LNCAP (cell line): ENCODE data around the gene SOX6.

Source experiments
- CTCF ChIP-seq: fragments of 450-650 bp; IDR thresholded peaks from 2 replicates; pipeline ENCODE4 v1.5.1; 2017; ENCODE audit warnings: mild to moderate bottlenecking

SOX6 gene

GRCh38 chr11:16356057-16356760 is at the start of gene SOX6:
Gene SOX6 (minus strand): TSS chr11:16356546. CDS start chr11:16341248, 15,298 bp downstream.
- no peak for TF ChIP-seq CTCF

- no peak for TF ChIP-seq CTCF
Observed at GRCh38 chr11:16404781-16405285, 48.5 kb upstream of the SOX6 start.

GRCh38 chr11:16403851-16404250 is 47.5 kb upstream of the SOX6 start:
- no peak for TF ChIP-seq CTCF

- TF ChIP-seq CTCF: no peak
Observed at GRCh38 chr11:16403448-16403803, 47.1 kb upstream of the SOX6 start.

GRCh38 chr11:16402654-16403447 is 46.5 kb upstream of the SOX6 start:
- TF ChIP-seq CTCF: no peak

- TF ChIP-seq CTCF: no peak
Observed at GRCh38 chr11:16397390-16397789, 41.0 kb upstream of the SOX6 start.

- TF ChIP-seq CTCF: no peak
Observed at GRCh38 chr11:16395601-16396000, 39.3 kb upstream of the SOX6 start.
